Activated CD4-positive, alpha-beta T cell treated with anti-CD3 and anti-CD28 coated beads, Interleukin-2, Interleukin-6, amounts not matched to agents 100 ng/mL and 50 ng/mL, durations not matched to agents 16 hours and 8 hours (primary cell): ENCODE results near the gene DAD1.

Source experiments
- DNase-seq: peaks from one replicate; pipeline ENCODE4 v3.0.0-alpha.2; 2020

The DAD1 gene

DNA sequence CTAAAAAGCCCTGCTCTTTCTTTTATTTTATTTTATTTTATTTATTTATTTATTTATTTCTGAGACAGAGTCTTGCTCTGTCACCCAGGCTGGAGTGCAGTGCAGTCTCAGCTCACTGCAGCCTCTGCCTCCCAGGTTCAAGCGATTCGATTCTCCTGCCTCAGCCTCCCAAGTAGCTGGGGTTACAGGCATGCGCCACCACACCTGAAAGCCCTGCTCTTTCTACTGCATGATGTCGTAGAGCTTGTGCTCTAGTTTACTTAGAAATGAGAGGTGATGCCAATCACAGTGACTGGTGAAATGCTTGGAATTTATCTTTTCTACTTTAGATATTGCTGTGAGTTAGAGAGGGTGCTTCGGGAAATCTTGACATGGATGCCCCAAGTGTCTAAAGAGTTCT is 54.5 kb downstream of the DAD1 start:
- DNase-seq, result no peak

DNA sequence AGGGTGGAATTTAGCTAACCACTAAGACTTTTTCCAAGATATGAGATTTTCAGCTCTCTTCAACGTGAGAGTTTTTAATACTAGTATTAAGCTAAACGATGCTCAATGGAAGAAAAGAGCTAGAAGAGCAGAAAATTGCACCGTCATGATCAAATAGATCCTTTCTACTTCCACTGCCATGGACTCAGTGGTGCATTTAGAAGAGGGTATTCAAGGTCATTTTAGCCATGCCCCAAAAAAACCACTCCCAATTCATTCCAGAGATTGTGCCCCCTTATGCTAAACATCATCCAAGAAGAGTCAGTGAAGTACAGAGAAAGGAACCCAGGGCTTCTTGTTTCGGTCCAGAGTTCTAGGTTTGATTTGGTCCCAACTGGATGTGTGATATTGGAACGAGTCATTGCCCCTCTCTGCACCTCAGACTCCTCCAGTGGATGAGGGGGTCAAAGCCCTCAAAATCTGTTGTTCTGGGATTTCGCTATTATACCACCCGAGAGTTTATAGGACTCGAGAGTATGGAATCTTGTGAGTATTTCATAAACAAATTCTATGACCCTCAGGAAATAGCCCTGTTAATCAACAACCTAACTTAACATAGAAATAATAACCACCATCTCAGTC is 55.2 kb downstream of the DAD1 start:
- no peak for DNase-seq

DNA sequence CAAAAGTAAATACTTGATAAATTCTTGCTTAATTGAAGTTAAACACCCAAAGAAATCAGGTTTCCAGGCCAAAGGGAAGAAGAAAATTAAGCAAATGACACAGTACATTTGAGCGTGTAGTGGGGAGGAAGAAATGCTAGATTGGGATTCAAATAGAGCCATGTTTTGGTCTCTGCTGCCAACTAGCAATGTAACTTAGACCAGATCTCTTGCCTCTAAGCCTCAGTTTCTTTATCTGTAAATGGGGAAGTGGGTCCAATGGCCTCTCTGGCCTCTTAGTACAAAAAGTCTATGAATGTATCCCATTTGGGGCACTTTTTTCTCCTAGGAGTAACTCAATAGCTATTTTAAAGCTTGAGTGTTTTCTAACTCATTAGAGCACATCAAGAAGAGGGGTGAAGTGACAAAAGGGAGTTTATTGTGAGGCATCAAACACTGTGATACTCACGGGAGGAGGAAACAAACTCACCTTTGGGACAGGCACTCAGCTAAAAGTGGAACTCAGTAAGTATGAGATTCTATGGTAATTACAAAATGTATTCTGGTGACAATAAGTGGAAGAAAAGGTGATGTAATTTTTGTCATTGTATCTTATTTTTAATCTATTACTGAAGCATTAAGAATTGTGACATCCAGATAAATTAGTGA is 55.8 kb downstream of the DAD1 start:
- DNase-seq, result no peak

DNA sequence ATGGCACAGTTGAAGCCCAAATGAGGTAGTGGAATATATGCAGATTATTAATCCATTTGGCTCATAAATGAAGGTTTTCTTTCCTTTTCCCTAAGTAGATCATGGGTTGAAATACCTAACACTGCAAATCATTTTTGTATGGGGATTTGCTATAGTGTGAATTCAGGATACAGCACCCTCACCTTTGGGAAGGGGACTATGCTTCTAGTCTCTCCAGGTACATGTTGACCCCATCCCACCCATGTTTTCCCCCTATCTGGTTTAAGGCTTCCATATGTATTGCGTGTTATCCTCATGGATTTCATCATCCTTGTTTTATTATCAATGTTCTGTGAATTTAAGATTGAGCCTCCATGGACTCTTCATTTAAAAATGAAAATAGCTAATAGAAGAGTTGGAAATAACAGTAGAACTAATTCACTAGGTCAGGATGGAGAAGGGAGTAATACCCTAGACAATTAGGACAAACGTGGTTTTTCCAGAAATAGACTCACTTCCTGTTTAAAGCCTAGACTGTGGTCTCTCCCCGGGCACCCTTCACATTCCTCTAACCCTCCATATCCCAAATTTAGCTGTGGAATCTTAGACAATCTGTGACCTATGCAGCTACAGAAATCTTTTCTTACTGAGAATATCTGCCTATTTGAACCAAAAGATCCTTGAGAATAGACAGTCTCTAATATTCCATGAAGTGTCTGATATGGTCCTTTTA is 56.5 kb downstream of the DAD1 start:
- no peak for DNase-seq

DNA sequence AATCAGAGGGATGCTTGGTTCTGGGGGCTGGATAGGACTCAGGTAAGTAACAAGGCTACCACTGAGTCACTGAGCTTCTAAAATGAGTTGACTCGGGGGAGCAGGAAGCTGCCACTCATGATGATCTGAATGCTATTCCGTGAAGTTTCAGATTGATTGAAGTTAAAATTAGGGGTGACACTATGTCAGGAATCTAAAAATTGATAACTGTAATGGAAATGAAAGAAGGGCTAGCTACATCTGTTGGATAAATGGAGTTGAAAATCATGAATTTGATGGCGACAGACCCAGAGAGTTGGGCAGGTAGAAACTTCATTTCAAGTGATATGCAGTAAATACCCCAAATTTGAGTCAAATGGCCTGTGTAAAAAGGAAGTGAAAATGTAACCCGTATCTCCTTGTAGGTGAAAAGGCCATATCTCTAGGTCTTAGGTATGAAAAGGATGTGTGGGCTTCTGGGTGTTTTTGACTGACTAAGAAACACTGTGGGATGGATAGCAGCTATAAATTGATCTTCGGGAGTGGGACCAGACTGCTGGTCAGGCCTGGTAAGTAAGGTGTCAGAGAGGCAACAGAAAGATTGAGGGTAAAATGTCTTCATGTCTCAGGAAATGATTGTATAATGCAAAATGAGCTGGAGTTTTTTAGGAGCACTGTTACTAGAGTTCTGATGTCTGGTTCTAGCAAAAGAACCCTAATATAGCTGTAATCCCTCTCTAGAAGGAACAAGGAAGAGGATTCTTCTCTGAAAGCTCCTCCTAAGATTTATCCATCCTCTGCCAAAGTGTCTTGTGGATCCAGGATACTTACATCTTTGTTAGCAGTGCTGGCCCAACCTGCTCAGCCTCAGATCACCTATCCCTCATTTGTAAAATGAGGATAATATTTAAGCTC is 57.3 kb downstream of the DAD1 start:
- DNase-seq, result peak; percentile 72

DNA sequence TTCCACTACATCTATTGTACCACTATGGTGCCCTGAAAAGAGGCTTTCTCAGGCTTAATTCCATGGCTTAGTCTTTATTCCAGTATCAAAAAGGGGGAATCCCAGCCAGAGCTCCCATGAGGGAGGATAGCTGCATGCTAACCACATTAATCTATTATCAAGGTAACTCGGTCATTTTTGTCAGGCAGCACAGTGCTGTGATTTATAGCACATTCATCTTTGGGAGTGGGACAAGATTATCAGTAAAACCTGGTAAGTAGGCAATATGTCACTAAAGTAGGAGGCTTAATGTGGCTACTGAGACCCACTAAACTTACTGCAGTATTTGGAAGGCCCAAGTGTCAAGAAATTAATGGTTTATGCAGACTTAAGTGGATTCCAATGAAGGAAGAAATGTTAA is 58.9 kb downstream of the DAD1 start:
- DNase-seq, result no peak

DNA sequence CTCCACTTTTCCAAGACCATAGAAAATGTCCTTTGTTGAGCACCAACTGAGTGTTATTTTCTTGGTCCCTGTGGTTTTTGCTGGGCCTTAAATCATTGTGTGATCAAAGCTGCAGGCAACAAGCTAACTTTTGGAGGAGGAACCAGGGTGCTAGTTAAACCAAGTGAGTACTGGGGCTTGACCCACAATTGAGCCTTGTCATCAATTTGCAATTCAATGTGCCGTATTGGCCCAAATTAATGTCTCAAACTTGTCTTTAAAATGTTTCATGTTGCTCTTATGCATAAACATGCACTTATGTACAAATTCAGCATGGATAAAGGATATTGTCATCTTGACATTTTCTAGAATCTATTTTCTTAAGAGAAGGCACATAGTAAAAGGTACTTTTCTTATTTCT is 62.3 kb downstream of the DAD1 start:
- no peak for DNase-seq

DNA sequence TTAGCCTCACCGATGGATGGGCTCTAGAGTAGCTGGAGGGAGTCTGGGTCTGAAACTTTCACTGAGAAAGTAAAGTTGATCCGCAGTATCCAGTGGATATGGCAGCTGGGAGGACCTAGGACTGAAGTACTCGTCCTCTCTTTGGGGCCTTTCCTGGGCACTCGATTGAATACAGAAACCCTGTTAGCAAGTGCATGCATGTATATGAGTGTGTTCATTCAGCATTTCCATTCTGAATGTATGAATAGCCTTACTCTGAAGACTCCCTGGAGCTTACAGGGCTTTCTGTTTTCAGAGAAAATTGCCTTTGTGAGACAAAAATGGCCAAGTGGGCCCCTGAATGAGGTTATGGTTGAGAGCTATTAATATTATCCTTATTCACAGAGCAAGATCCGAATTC is 62.8 kb downstream of the DAD1 start:
- no peak for DNase-seq

DNA sequence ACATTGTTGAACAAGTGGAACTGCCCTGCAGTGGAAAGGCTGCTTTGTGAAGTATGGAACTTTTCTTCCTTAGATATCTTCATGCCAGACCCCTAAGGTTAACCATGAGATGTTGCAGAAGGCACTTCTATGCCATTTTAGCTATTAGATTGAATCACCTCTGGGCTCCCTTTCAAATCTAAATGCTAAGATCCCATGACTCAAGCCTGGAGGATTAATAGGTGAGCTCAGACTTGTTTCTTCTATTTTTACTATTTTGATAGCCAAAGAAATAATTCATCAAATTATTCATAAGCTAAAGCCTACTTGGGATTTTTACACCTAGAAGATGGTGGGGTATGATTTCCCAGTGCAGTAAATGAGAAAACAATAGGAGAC is 64.3 kb downstream of the DAD1 start:
- DNase-seq, result no peak

DNA sequence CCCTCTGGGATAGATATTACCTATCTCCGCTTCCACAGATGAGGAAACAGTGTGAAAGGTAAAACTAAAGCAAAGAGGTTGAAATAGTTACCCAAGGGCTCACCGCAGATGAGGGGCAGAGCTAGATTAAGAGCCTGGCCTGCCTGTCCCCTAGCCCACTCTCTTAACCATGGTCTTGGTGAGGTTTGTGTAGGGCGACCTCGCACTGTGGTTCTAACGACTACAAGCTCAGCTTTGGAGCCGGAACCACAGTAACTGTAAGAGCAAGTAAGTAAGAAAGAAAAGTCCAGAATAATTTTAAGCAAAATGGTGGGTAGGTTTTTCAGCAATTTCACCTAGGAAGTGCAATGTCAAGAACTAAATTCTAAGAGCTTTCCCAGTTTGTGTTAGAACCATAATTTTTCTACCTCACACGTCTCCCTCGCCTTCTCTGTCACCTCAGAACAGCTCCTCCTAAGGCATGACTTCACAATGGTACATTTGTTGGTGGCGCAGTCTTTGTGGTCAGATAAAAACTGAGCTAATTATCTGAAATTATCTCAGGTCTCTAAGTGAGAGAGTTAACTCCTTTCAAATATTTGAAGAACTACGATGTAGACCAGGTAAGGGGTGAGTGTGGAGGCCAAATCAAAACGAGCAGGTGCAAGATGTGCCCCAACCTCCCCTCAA is 64.8 kb downstream of the DAD1 start:
- no peak for DNase-seq

DNA sequence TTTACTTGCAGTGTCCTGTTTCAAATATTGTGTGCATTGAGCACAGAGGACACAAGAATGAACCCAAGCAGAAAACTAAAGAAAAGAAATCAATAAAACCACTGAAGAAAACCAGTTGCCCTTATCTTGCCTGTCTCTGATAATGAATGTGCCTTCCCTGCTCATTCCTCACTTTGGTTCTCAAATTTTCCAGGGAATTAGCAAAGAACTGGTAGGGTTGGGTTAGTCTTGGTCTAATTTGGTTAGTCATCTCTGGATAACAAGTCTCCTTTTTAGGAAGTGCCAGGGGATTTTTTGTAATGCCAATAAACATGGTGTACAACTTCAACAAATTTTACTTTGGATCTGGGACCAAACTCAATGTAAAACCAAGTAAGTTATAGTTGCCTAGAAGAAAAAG is 65.7 kb downstream of the DAD1 start:
- no peak for DNase-seq

DNA sequence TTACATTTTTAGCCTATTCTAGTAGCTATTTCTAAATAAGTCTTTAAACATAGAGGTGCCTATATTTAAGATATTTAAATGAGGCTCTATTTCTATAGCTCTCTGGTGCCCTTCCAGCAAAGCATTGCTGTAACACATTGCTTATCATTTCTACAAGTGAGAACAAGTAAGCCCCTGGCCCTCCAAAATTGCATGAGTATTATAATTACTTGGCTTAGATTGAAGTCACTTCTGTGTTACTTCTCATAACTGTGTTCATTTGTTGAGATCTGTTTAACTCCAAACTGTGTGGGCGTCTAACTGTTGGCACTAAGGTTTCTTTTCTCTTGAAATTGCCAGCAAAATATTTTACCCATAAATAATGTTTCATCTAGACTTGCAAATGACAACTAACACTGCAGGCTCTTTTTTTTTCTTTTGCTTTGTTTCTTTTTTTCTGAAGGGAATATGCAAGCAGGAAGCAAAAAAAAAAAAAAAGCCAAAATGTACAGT is 66.5 kb downstream of the DAD1 start:
- DNase-seq, result no peak

DNA sequence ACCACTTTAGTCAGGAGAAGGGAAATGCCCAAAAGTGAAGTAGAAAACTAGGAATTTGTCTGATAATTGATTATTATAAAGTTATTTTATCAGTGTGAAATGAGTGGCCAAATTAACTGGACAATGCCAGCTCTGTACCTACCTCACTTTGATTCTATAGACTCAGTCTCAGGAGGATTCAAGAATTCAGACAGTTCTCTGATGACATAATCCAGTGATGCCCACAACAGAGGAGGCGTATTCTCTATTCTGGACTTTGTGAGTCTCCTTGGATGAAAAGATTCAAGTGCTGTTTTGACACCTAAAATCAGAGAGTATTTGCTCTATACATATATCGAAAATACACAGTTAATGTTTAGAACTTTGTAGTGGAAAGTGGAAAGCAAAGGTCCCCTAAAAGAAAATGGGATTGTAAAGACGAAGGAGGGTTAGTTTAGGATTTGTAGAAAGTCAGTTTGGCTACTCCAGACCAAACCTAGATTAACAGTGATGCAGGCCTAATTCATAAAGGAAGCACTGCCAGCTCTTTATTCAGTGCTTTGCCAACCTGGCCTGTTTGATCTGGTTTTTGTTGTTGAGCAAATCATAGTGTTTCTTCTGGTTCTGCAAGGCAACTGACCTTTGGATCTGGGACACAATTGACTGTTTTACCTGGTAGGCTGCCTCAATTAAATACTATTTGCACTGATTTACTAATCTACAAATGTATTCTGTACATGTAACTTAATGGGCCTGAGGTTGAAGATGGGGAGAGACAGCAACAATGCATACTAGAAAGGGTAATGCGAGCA is 67.4 kb downstream of the DAD1 start:
- no peak for DNase-seq

DNA sequence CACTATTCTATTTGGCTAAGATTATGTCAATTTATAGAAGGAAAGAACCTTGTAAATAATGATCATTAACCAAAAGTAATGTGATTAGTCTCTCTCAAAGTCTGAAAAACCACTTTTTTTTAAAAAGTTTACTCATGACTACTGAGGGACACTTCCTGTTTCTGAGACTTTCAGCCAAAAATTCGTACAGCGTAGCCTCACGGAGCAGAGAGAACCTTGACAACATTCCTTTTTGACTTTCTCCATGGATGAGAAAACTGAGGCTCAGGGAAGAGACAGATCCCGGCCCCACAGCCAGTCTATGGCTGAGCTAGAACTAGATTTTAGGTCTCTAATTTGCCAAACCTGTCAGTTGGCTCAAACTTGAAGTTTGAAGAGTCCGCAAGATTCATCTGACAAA is 68.2 kb downstream of the DAD1 start:
- DNase-seq, result no peak

DNA sequence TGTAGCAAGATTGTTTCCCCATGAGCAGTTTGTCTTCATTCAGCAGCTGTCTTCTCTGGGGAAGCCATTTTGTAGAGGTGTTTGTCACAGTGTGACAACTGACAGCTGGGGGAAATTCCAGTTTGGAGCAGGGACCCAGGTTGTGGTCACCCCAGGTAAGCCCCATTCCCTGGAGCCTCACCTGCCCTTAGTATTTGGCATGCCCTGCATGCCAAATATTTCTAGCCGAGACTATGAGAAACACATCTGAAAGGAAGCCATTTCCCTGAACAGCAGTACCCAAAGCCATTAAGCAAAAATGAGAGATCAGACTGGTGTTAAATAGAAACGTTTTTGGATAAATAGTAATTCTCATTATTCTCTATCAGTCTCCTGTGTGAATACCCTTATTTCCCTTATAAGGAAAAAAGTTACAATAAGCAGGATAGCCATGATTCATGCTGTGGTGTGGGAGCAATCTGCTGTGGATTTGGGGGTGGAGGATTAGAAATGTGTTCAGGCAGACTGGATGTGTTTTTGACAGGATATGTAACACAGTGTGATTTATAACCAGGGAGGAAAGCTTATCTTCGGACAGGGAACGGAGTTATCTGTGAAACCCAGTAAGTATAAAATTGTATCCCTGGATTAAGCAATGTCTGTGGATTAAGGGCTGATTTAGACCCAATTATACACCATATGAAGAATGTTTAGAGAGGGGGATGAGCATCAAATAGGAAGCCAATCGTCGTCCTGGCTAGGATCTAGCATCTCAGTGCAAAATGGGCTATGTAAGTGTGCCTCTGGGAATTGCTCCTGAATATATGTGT is 68.9 kb downstream of the DAD1 start:
- no peak for DNase-seq

DNA sequence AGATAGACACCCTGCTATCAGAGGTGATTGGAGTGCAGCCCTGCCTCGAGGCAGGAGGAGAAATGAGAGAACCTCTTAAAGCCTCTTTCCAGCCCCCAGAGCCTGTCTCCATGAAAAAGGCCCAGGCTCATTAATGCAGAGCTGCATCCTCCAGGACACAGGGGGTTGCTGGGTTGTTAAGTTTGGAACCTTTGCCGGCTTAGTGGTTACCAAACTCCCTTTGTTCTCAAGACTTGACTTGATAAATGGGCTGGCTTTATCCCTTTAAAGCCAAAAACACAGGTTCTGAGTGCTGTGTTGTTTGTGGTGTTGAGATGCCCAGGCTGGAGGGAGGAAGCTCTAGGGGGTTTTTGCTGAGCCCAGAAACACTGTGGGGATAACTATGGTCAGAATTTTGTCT is 71.0 kb downstream of the DAD1 start:
- DNase-seq, result no peak

DNA sequence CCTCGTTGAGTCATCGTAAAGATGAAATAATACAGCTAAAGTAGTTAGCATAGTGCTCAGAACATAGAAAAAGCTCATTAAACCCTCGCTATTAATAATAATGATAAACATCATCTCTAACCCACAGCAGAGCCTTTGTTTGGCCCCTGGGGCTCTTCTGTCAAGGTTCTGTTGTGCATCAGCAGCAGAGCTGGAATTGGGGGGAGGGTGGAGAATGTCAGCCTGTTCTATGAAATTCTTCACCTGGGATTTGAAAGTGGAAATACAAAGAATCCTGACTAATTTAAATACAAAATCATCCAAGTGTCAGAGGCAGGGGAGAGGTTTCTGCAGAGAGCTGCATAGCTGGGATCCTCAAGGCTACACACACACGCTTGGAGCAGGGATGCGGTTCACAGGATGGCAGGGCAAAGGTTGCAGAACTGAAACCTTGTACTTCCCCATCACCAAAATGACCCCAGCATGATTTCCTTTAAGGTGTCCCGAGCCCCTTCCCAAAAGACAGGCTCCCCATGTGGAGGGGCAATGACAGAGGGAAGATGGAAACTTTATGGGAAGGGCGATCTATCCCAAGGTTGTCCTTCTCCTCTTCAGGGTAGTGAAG is 71.8 kb downstream of the DAD1 start:
- DNase-seq, result no peak

DNA sequence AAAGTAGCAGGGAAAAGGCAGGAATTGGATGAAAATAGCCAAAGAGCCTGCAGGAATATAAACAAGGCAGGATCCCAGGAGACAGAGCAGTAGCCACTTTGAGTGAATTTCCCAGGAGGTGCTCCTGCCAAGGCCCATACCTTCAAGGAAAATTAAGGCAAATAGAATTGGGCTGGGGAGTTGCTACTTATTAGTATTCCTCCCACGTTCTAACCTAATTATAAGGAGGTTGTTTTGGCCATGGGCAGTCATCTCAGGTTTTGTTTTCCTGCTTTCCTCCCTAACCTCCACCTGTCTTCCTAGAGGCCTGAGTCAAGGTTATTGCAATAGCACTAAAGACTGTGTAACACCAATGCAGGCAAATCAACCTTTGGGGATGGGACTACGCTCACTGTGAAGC is 73.1 kb downstream of the DAD1 start:
- DNase-seq, result no peak
